HepG2 (cell line): Measurements from ENCODE around the gene ZNFX1. TPM values are rescaled to one million over a fixed set of nuclear protein-coding genes. Genes with fewer than 3 reads are reported as not detected.

Experiments used
- ATAC-seq: fragments of 200-7000 bp; cut with Tn5 transposase; 3 replicates; pipeline ENCODE4 v1.9.1; 2020; ENCODE audit warnings: mild to moderate bottlenecking, moderate library complexity
- BruUV-seq: library from RNA; stranded (reverse); fragments of 400-500 nt; replicated peaks from 2 replicates; lab custom pipeline; 2021; lab: Mats Ljungman, UMichigan
- CTCF ChIA-PET: fragments of 300-600 bp; formaldehyde crosslinking; extraction: SDS; loops from one replicate; lab custom pipeline; 2021; ENCODE audit warnings: low total read pairs, inconsistent platforms, low intra/inter-chr PET ratio; lab: Yijun Ruan, JAX
- POLR2A ChIA-PET: fragments of 350-600 bp; sonication (Branson Sonifier 250); formaldehyde crosslinking; loops from one replicate; lab custom pipeline; 2020; ENCODE audit warnings: antibody characterized with exemption, inconsistent platforms; lab: Yijun Ruan, JAX
- DNase-seq: peaks from one replicate; pipeline ENCODE4 v3.0.0-alpha.2; 2015; ENCODE audit warnings: low spot score
- FAIRE-seq: peaks from 3 replicates; lab custom pipeline; 2011; peaks lifted over from hg19 to GRCh38; lab: Jason Lieb, UNC
- H2AFZ ChIP-seq: one replicate; pipeline ENCODE4 v1.6.1; 2011; ENCODE audit warnings: low read length, inconsistent platforms
- H3K27ac ChIP-seq: fragments of 300-600 bp; 3 replicates; pipeline ENCODE4 v1.8.0; 2011; ENCODE audit warnings: mixed run types, mild to moderate bottlenecking, mixed read lengths, low read length, inconsistent platforms; ENCODE audit not compliant: insufficient read depth; ENCODE audit errors: extremely low read length
- H3K27me3 ChIP-seq, 2 experiments: fragments of 200-600 bp in 1 of 2; 2 replicates in 1 of 2; 3 replicates in 1 of 2; pipeline versions ENCODE4 v1.6.0 to v1.8.0; 2011; ENCODE audit warnings: low read length in 2 of 2, mild to moderate bottlenecking in 2 of 2, moderate library complexity in 2 of 2, inconsistent platforms in 1 of 2; ENCODE audit not compliant: insufficient read depth in 2 of 2, control insufficient read depth in 1 of 2
- H3K36me3 ChIP-seq, 2 experiments: fragments of 200-600 bp in 1 of 2; replicated peaks in 1 of 2; 2 replicates in 1 of 2; 3 replicates in 1 of 2; pipeline versions ENCODE4 v1.5.1 to v1.8.0; 2011; ENCODE audit warnings: low read length in 2 of 2, inconsistent platforms in 1 of 2; ENCODE audit not compliant: insufficient read depth in 2 of 2, control insufficient read depth in 1 of 2
- H3K4me1 ChIP-seq: 2 replicates; pipeline ENCODE4 v1.5.1; 2012; ENCODE audit warnings: low read length, inconsistent platforms; ENCODE audit not compliant: insufficient read depth
- H3K4me2 ChIP-seq: 2 replicates; pipeline ENCODE4 v1.6.0; 2011; ENCODE audit warnings: low read depth, low read length, inconsistent platforms
- H3K4me3 ChIP-seq, 3 experiments: fragments of 200-600 bp in 1 of 3; sonication (generic), shearing (Covaris generic) in 1 of 3; replicated peaks in 1 of 3; 2 replicates each; pipeline ENCODE4 v1.5.1; 2011 to 2016; ENCODE audit warnings: low read length in 3 of 3, inconsistent platforms in 2 of 3, low read depth in 2 of 3, mild to moderate bottlenecking in 2 of 3, control low read depth in 1 of 3, mixed read lengths in 1 of 3; ENCODE audit not compliant: insufficient read depth in 1 of 3
- H3K79me2 ChIP-seq: one replicate; pipeline ENCODE4 v1.6.1; 2011; ENCODE audit warnings: low read length, inconsistent platforms; ENCODE audit not compliant: insufficient read depth
- H3K9ac ChIP-seq: 2 replicates; pipeline ENCODE4 v1.6.0; 2011; ENCODE audit warnings: mild to moderate bottlenecking, low read depth, low read length, inconsistent platforms; ENCODE audit not compliant: insufficient read depth
- H3K9me3 ChIP-seq: 2 replicates; pipeline ENCODE4 v1.5.1; 2012; ENCODE audit warnings: mild to moderate bottlenecking, low read length
- H4K20me1 ChIP-seq: 2 replicates; pipeline ENCODE4 v1.6.0; 2011; ENCODE audit warnings: inconsistent platforms, mild to moderate bottlenecking, low read length, moderate library complexity; ENCODE audit not compliant: insufficient read depth
- CC2D1A ChIP-seq: sonication (generic); formaldehyde crosslinking; IDR thresholded peaks from 2 replicates; pipeline ENCODE4 v1.8.1; 2023; ENCODE audit warnings: mild to moderate bottlenecking, missing genetic modification reagents
- MAFG ChIP-seq: sonication (generic); formaldehyde crosslinking; IDR thresholded peaks from 2 replicates; pipeline ENCODE4 v1.5.1; 2020; ENCODE audit warnings: mild to moderate bottlenecking, missing genetic modification reagents
- NFE2L1 ChIP-seq: sonication (generic); formaldehyde crosslinking; IDR thresholded peaks from 2 replicates; pipeline ENCODE4 v1.4.0; 2020; ENCODE audit warnings: missing genetic modification reagents, mild to moderate bottlenecking, borderline replicate concordance
- NFYC ChIP-seq: IDR thresholded peaks from 2 replicates; pipeline ENCODE4 v1.6.1; 2016; ENCODE audit warnings: missing genetic modification reagents, missing compliant biosample characterization
- SIX1 ChIP-seq: sonication (generic); formaldehyde crosslinking; IDR thresholded peaks from 2 replicates; pipeline ENCODE4 v1.4.0; 2020; ENCODE audit warnings: missing genetic modification reagents, borderline replicate concordance
- SOX13 ChIP-seq, 3 experiments: fragments of 450-650 bp in 1 of 3; sonication (generic) in 1 of 3; formaldehyde crosslinking in 1 of 3; IDR thresholded peaks in 2 of 3; conservative IDR thresholded peaks in 1 of 3; 2 replicates each; pipeline versions ENCODE4 v1.5.0 to v1.6.1; 2016 to 2020; ENCODE audit warnings: antibody characterized with exemption in 1 of 3, mild to moderate bottlenecking in 1 of 3, missing compliant biosample characterization in 1 of 3, missing genetic modification reagents in 1 of 3, moderate library complexity in 1 of 3
- SOX6 ChIP-seq, 2 experiments: fragments of 450-650 bp in 1 of 2; sonication (generic) in 1 of 2; formaldehyde crosslinking in 1 of 2; IDR thresholded peaks; 2 replicates each; pipeline versions ENCODE4 v1.4.0 to v1.6.1; 2017 to 2020; ENCODE audit warnings: antibody characterized with exemption in 1 of 2, mild to moderate bottlenecking in 1 of 2, missing genetic modification reagents in 1 of 2
- ZNF317 ChIP-seq: sonication (generic); formaldehyde crosslinking; IDR thresholded peaks from 2 replicates; pipeline ENCODE4 v1.5.0; 2020; ENCODE audit warnings: mild to moderate bottlenecking, missing genetic modification reagents
- ZNF549 ChIP-seq: sonication (generic); formaldehyde crosslinking; IDR thresholded peaks from 2 replicates; pipeline ENCODE4 v1.5.0; 2020; ENCODE audit warnings: missing genetic modification reagents
- ZNF672 ChIP-seq: sonication (generic); formaldehyde crosslinking; IDR thresholded peaks from 2 replicates; pipeline ENCODE4 v1.8.1; 2022; ENCODE audit warnings: missing genetic modification reagents
- ZNF749 ChIP-seq: sonication (generic); formaldehyde crosslinking; IDR thresholded peaks from 2 replicates; pipeline ENCODE4 v1.8.0; 2022; ENCODE audit warnings: mild to moderate bottlenecking, missing genetic modification reagents, moderate library complexity, borderline replicate concordance
- ZNF776 ChIP-seq: sonication (generic); formaldehyde crosslinking; IDR thresholded peaks from 2 replicates; pipeline ENCODE4 v1.4.0; 2020; ENCODE audit warnings: mild to moderate bottlenecking, missing genetic modification reagents
- WGBS: methylation state at CpG from one replicate; pipeline ENCODE4 v1.1.6; 2017; ENCODE audit warnings: low lambda C conversion rate; 5-methylcytosine and 5-hydroxymethylcytosine counted together
- in situ Hi-C: cut with HindIII; loops from 2 replicates; pipeline ENCODE4 v1.10.0; 2017; ENCODE audit warnings: low pct_unique_long_range_greater_than_20kb; ENCODE audit not compliant: extremely low pct_ligation_motif_present
- intact Hi-C: fragments of 100-400 bp; cut with micrococcal nuclease; formaldehyde crosslinking; loops from one replicate; pipeline ENCODE4 v1.10.0; 2022; ENCODE audit not compliant: unreplicated experiment
- polyA plus RNA-seq, 8 experiments: library from polyadenylated mRNA; depleted of rRNA in 3 of 8; stranded (reverse) in 7 of 8; unstranded in 1 of 8; fragments of >200 nt; fragmentation: Illumina TruSeq in 4 of 8; extraction: Trizol in 4 of 8; gene quantifications; 2 replicates each; pipeline versions ENCODE4 v1.2.1 to v1.2.3, GENCODE V29; 2011 to 2016; ENCODE audit warnings: low read depth in 4 of 8, missing spikeins in 1 of 8, mixed read lengths in 1 of 8; ENCODE audit not compliant: insufficient read depth in 1 of 8
- total RNA-seq, 5 experiments: library from RNA; depleted of rRNA; stranded (reverse); fragments of >200 nt; fragmentation: Illumina TruSeq; extraction: Trizol; gene quantifications; 2 replicates each; pipeline ENCODE4 v1.2.3, GENCODE V29; 2016; ENCODE audit warnings: low read depth in 1 of 5
- TF ChIP-seq, protein P1 (sequence below): sonication (generic); formaldehyde crosslinking; IDR thresholded peaks from 2 replicates; pipeline ENCODE4 v1.5.1; 2020; ENCODE audit warnings: missing genetic modification reagents, mild to moderate bottlenecking, borderline replicate concordance
- TF ChIP-seq, protein P2 (sequence below): sonication (generic); formaldehyde crosslinking; IDR thresholded peaks from 2 replicates; pipeline ENCODE4 v1.4.0; 2020; ENCODE audit warnings: missing genetic modification reagents
- TF ChIP-seq, protein P3 (sequence below): sonication (generic); formaldehyde crosslinking; IDR thresholded peaks from 2 replicates; pipeline ENCODE4 v1.4.0; 2020; ENCODE audit warnings: missing genetic modification reagents

The ZNFX1 gene
- total and polyA plus RNA-seq, 2 of the 13 experiments (the other 11 are each of a cell fraction or from before 2014, with no cell fraction given) = 2.9 to 11.1 TPM

DNA sequence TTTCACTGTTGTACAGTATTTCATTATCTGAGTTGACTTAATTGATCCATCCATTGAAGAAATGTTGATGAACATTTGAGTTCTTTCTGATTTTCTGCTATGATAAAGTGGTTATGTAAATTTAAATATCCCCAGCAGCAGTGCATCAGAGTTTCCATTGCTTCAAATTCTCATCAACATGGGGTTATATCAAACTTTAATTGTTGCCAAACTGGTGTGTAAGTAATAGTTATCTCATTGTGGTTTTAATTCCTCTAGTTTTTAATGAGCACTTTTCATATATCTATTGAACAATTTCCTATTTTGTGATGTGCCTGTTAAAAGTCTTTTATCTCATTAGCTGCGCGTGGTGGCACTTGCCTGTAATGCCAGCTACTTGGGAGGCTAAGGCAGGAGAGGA lies 18.1 kb downstream of the ZNFX1 start:
- no peak overlapping the region for H2AFZ ChIP-seq
- peaks cover 17% of the 10 kb centered on the region for H3K4me1 ChIP-seq
- no peak for ATAC-seq
- no peaks in the 10 kb centered on the region for H3K27me3 ChIP-seq
- ChIA-PET POLR2A (interaction anchor here (1.0 to 1.4 kb wide), 2 partner anchors 18 to 137 kb away, joined by 3 to 4 read pairs; partner anchors contain the start of gene ZNFX1), CTCF (no interaction called here)
- WGBS = 98% methylated on average over 2 of the region's 2 CpGs
- no TSS peak for BruUV-seq
- peaks cover 52 to 65% of the 10 kb centered on the region in 2 experiments for H3K36me3 ChIP-seq
- in situ Hi-C loops = no loop called here
- H3K4me3 ChIP-seq = no peak overlapping the region
- intact Hi-C loops = no loop called here
- no peaks in the 10 kb centered on the region for H3K79me2 ChIP-seq
- TF ChIP-seq MAFG (no peak), NFYC (no peak), ZNF317 (no peak), NFE2L1 (CRISPR knock-in tag) (no peak), SIX1 (CRISPR knock-in tag) (no peak), CC2D1A (CRISPR knock-in tag) (no peak), SOX6 (IDR thresholded peaks at IDR 0.05) (no peak), SOX6 (CRISPR knock-in tag; IDR thresholded peaks at IDR 0.05) (no peak), ZNF776 (no peak), ZNF549 (CRISPR knock-in tag) (no peak), SOX13 (IDR thresholded peaks at IDR 0.05) (no peak), SOX13 (CRISPR knock-in tag; conservative IDR thresholded peaks at IDR 0.05 in 1 of 2, IDR thresholded peaks at IDR 0.05 in 1 of 2) (no peak), ZNF749 (CRISPR knock-in tag) (no peak), ZNF672 (CRISPR knock-in tag) (no peak)
- TF ChIP-seq, protein P1, sequence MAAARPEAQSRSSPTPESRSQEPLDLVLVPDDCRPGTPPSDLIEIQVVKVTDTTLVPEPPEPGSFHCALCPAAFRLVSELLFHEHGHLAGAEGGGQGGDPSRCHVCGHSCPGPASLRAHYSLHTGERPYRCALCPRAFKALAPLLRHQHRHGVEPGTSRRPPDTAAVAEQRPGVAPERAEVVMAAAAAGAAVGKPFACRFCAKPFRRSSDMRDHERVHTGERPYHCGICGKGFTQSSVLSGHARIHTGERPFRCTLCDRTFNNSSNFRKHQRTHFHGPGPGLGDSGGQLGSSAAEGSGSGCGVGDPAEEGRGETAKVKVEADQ (CRISPR knock-in tag) = no peak
- TF ChIP-seq, protein P2, sequence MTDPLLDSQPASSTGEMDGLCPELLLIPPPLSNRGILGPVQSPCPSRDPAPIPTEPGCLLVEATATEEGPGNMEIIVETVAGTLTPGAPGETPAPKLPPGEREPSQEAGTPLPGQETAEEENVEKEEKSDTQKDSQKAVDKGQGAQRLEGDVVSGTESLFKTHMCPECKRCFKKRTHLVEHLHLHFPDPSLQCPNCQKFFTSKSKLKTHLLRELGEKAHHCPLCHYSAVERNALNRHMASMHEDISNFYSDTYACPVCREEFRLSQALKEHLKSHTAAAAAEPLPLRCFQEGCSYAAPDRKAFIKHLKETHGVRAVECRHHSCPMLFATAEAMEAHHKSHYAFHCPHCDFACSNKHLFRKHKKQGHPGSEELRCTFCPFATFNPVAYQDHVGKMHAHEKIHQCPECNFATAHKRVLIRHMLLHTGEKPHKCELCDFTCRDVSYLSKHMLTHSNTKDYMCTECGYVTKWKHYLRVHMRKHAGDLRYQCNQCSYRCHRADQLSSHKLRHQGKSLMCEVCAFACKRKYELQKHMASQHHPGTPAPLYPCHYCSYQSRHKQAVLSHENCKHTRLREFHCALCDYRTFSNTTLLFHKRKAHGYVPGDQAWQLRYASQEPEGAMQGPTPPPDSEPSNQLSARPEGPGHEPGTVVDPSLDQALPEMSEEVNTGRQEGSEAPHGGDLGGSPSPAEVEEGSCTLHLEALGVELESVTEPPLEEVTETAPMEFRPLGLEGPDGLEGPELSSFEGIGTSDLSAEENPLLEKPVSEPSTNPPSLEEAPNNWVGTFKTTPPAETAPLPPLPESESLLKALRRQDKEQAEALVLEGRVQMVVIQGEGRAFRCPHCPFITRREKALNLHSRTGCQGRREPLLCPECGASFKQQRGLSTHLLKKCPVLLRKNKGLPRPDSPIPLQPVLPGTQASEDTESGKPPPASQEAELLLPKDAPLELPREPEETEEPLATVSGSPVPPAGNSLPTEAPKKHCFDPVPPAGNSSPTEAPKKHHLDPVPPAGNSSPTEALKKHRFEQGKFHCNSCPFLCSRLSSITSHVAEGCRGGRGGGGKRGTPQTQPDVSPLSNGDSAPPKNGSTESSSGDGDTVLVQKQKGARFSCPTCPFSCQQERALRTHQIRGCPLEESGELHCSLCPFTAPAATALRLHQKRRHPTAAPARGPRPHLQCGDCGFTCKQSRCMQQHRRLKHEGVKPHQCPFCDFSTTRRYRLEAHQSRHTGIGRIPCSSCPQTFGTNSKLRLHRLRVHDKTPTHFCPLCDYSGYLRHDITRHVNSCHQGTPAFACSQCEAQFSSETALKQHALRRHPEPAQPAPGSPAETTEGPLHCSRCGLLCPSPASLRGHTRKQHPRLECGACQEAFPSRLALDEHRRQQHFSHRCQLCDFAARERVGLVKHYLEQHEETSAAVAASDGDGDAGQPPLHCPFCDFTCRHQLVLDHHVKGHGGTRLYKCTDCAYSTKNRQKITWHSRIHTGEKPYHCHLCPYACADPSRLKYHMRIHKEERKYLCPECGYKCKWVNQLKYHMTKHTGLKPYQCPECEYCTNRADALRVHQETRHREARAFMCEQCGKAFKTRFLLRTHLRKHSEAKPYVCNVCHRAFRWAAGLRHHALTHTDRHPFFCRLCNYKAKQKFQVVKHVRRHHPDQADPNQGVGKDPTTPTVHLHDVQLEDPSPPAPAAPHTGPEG = no peak
- TF ChIP-seq, protein P3, sequence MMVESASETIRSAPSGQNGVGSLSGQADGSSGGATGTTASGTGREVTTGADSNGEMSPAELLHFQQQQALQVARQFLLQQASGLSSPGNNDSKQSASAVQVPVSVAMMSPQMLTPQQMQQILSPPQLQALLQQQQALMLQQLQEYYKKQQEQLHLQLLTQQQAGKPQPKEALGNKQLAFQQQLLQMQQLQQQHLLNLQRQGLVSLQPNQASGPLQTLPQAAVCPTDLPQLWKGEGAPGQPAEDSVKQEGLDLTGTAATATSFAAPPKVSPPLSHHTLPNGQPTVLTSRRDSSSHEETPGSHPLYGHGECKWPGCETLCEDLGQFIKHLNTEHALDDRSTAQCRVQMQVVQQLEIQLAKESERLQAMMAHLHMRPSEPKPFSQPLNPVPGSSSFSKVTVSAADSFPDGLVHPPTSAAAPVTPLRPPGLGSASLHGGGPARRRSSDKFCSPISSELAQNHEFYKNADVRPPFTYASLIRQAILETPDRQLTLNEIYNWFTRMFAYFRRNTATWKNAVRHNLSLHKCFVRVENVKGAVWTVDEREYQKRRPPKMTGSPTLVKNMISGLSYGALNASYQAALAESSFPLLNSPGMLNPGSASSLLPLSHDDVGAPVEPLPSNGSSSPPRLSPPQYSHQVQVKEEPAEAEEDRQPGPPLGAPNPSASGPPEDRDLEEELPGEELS (CRISPR knock-in tag) = no peak
- no peaks in the 10 kb centered on the region for H3K9me3 ChIP-seq
- no peak overlapping the region for H3K4me2 ChIP-seq
- no peaks in the 10 kb centered on the region for H4K20me1 ChIP-seq
- H3K27ac ChIP-seq = no peak overlapping the region
- no peak overlapping the region for H3K9ac ChIP-seq
- no peak for FAIRE-seq
- no peak for DNase-seq
